ENCODE data around the gene MUL1. TPM values are rescaled to one million over a fixed set of nuclear protein-coding genes. Genes with fewer than 3 reads are reported as not detected.

Gene MUL1
- total RNA-seq, 3 donors from 2014 or later: 31.5 to 44.9 (median 44.7) TPM

DNA sequence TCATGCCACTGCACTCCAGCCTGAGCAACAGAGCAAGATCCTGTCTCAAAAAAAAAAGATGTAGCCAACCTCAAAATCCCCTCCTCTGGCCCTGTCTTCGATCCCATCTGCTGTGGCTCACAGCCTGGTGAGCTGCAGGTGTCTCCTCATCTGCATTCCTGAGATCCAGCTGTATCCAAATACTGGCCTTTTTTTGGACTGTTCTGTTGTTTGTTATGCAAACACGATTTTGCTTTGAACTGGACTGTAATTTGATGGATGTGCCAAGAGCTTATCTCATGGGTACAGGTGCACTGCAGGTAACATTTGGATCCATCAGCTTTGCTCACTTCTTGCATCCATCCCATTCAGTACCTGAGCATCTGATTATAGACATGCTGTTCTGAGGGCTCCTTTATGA, 30.3 kb upstream of the MUL1 start:
- Histone ChIP-seq H3K4me3 (no peak overlapping the region), H3K9me3 (no peaks in the 10 kb centered on the region), H3K4me1 (ENCODE audit: low read depth) (no peaks in the 10 kb centered on the region), H3K36me3 (ENCODE audit: low read depth) (no peaks in the 10 kb centered on the region)
- ATAC-seq (no peak), DNase-seq (no peak)
- intact Hi-C loops (cut with DNase I, micrococcal nuclease): no loop called here
- TF ChIP-seq, protein P1, sequence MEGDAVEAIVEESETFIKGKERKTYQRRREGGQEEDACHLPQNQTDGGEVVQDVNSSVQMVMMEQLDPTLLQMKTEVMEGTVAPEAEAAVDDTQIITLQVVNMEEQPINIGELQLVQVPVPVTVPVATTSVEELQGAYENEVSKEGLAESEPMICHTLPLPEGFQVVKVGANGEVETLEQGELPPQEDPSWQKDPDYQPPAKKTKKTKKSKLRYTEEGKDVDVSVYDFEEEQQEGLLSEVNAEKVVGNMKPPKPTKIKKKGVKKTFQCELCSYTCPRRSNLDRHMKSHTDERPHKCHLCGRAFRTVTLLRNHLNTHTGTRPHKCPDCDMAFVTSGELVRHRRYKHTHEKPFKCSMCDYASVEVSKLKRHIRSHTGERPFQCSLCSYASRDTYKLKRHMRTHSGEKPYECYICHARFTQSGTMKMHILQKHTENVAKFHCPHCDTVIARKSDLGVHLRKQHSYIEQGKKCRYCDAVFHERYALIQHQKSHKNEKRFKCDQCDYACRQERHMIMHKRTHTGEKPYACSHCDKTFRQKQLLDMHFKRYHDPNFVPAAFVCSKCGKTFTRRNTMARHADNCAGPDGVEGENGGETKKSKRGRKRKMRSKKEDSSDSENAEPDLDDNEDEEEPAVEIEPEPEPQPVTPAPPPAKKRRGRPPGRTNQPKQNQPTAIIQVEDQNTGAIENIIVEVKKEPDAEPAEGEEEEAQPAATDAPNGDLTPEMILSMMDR (IDR thresholded peaks at IDR 0.05): no peak

DNA sequence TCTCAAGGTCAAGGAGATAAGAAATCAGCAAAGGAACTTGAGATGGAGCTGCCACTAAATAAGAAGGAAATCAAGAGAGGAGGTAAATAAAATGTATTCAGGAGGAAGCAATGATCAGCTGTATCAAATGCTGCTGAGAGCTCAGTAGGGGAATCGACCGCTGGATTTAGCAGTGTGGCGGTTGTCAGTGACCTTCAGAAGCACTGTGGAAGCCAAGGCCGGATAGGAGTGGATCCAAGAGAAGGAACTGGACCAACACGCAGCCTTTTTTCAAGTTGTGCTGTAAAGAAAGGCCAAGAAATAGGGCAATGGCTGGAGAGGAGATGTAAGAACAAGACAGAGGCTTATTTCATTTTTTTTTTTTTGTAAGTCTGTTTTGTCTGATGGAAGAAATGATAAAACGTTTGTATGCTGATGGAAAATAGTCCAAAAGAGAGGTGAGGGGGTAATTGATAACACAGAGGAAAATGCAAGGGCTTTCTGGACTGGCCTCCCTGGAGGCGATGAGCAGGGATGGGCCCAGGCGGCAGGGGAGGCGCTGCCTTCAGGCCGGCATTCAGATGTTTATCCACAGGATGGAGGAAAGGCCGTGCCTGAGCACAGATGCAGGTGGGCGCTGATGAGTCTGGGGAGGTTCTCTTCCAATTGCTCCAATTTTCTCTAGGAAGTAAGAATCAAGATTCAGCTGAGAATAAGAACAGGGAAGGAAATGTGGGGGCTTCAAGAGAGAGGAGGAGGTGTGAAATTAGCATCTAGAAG, 26.9 kb upstream of the MUL1 start:
- intact Hi-C loops (cut with DNase I, micrococcal nuclease): no loop called here
- no peak for ATAC-seq
- H3K4me1 ChIP-seq (ENCODE audit: low read depth): no peaks in the 10 kb centered on the region

GRCh38 chr1:20533635-20534034, 25.7 kb upstream of the MUL1 start:
- no peaks in the 10 kb centered on the region for H3K36me3 ChIP-seq (ENCODE audit: low read depth)
- ATAC-seq (no peak), DNase-seq (no peak)
- H3K4me3 ChIP-seq: no peak overlapping the region
- H3K9me3 ChIP-seq: no peaks in the 10 kb centered on the region
- intact Hi-C loops (cut with DNase I, micrococcal nuclease): no loop called here
- no peaks in the 10 kb centered on the region for H3K4me1 ChIP-seq (ENCODE audit: low read depth)
- TF ChIP-seq, protein P1 (IDR thresholded peaks at IDR 0.05): no peak

More for the DNA sequence above, 26.9 kb upstream of the MUL1 start:
- Histone ChIP-seq H3K9me3 (no peaks in the 10 kb centered on the region), H3K36me3 (ENCODE audit: low read depth) (no peaks in the 10 kb centered on the region), H3K4me3 (no peak overlapping the region)
- TF ChIP-seq, protein P1 (IDR thresholded peaks at IDR 0.05): no peak
- no peak for DNase-seq

- Histone ChIP-seq H3K36me3 (ENCODE audit: low read depth) (no peaks in the 10 kb centered on the region), H3K4me3 (no peak overlapping the region), H3K9me3 (no peaks in the 10 kb centered on the region), H3K4me1 (ENCODE audit: low read depth) (no peaks in the 10 kb centered on the region)
- intact Hi-C loops (cut with DNase I, micrococcal nuclease): no loop called here
- DNase-seq (no peak), ATAC-seq (no peak)
- TF ChIP-seq, protein P1 (IDR thresholded peaks at IDR 0.05): no peak
These were observed 22.9 kb upstream of the MUL1 start for GRCh38 chr1:20530901-20531300.

- ATAC-seq: no peak
- H3K9me3 ChIP-seq: no peaks in the 10 kb centered on the region
- intact Hi-C loops (cut with DNase I, micrococcal nuclease): no loop called here
These were observed 22.4 kb upstream of the MUL1 start for GRCh38 chr1:20530306-20530705.

More at GRCh38 chr1:20530306-20530705, 22.4 kb upstream of the MUL1 start:
- Histone ChIP-seq H3K36me3 (ENCODE audit: low read depth) (no peaks in the 10 kb centered on the region), H3K4me3 (no peak overlapping the region), H3K4me1 (ENCODE audit: low read depth) (no peaks in the 10 kb centered on the region)
- TF ChIP-seq, protein P1 (IDR thresholded peaks at IDR 0.05): no peak
- DNase-seq: no peak
